Activated T-cell treated with anti-CD3 and anti-CD28 coated beads for 1 hour (primary cell): ENCODE data around the gene TRAF3IP1.
"Not testable (repeated sequence)": the region's sequence is repeated elsewhere in the genome, so short reads cannot be mapped to it uniquely, and the experiment has no call there.

Source experiments
- DNase-seq: peaks from one replicate; pipeline ENCODE4 v3.0.0-alpha.2; 2020; ENCODE audit warnings: low read depth

TRAF3IP1 gene

GRCh38 chr2:238308177-238308576 is 12.1 kb upstream of the TRAF3IP1 start:
- no peak for DNase-seq

DNA sequence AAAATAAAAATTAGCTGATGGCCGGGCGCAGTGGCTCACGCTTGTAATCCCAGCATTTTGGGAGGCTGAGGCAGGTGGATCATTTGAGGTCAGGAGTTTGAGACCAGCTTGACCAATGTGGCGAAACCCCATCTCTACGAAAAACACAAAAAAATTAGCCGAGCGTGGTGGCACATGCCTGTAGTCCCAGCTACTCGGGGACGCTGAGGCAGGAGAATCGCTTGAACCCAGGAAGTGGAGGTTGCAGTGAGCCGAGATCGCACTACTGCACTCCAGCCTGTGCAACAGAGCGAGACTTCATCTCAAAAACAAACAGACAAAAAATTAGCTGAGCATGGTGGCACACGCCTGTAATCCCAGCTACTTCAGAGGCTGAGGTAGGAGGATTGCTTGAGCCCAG is 9.6 kb upstream of the TRAF3IP1 start:
- not testable (repeated sequence) for DNase-seq

DNA sequence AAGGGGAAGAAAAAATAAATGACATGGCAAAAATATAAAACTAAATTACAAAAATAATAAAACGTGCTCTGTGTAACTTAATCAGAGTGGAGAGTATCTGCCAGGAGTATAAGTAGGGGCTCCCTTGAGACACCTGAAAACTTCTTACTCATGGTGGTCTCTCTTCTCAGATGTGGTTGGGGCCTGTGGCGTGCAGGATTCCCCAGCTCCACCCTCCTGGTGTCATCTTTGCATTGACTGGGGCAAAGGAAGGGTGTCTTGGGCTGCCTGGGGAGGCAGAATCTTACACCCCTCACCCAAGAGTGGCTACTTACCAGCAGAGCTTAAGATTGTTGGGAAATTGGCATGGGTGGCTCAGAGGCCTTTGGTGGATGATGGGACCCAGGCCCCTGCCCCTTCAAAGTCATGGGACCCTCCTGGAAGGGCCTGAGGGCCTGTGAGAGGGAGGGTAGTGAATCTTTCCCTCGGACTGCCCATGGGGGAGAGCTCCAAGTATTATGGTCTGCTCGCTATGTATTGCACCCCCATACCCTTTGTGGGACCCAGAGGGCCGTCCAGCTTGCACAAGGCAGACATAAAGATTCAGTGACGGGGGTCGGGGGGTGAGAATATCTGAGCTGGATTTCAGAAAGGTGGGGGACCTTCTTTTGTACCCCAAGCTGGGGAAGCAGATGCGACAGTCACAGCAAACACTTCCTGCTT is 6.9 kb upstream of the TRAF3IP1 start:
- DNase-seq: no peak

DNA sequence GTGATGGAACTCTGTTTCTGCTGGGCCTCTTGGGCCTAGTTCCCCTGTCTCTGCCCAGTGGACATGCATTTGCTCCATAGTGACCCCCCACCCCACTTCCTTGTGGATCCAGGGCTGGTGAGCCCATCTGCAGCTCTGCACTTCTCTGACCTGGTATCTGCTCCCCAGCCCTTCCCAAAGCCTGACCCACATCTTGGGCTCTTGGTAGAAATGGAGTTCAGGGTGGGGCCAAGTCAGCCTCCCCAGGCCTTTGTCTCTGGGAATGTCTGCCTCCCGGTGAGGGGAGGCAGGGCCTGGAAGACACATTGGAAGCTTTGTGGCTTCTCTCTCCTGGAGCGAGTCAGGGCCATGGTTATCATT is 6.3 kb upstream of the TRAF3IP1 start:
- DNase-seq: no peak

DNA sequence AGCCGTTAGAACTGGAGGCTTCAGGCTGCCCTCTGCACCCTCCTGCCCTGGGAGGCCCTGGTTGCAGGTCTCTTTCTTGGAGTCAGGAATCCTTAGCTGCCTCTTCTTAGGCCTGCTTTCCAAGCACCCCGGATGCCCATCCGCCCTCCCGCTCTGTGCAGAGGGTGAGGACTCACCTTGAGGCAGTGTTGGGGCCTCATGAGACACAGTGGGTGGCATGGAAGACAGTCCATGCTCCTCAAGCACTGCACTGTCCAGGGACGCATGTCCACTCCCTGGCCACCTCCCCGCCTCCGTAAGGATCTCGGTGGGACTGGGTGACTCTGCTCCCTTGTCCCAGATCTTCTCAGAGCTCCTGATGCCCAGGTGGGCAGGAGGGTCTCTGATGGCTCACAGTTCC is 5.7 kb upstream of the TRAF3IP1 start:
- DNase-seq: no peak

GRCh38 chr2:238315031-238315595 is 5.2 kb upstream of the TRAF3IP1 start:
- no peak for DNase-seq

- DNase-seq: no peak
Observed at GRCh38 chr2:238320648-238321281, 447 bp downstream of the TRAF3IP1 start.

DNA sequence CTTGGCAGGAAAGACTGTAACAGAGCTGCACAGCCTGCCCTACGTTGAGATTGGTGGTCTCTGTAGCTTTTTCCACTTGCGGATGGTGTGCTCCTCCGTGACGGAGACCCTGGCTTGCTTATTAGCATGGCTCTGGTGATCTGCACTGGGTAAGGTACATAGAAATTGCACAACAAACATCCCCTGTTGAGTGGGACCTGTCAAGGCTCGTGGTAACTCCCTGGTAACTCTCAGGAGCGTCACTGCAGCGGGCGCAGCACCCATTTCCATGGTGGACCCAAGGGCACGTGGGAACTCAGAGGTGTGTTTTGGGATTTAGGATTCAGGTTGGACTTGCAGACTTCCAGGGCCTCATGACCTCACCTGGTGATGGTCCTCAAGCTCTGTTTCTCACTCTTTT is 1.1 kb downstream of the TRAF3IP1 start:
- no peak for DNase-seq

DNA sequence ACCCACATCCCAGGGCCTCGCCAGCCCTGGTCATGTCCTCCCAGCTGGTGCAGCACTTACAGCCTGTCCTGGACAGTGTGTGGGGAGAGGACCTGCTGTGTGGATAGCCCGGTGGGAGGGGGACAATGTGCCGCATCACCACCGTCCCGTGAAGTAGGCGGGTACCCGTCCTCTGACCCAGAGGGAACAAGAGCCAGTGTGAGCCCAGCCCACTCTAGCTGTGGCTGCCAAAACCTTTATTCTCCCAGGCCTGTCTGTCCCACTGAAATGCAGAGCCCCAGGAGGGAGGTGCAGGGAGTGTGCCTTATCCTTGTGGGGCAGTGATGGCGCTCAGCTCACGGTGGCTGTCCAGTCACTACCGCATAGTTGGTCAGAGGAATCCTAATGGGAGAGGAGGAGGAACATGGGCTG is 1.7 kb downstream of the TRAF3IP1 start:
- DNase-seq: no peak

DNA sequence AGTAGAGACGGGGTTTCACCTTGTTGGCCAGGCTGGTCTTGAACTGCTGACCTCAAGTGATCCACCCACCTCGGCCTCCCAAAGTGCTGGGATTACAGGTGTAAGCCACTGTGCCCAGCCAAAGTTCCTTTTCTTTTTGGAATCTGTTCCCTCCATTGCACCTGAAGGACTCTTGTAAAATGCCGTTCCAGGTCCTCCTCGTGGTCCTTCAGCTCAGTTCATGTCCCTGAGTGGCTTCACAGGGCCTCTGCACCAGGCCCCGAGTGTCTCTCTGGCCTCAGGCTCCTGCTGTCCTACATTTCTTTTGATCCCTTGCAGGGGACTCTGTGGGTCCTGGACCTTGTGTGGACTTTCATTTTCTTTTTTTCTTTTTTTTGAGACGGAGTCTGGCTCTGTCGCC is 3.9 kb downstream of the TRAF3IP1 start:
- DNase-seq: not testable (repeated sequence)

- no peak for DNase-seq
Observed at GRCh38 chr2:238325694-238326093, 5.4 kb downstream of the TRAF3IP1 start.

DNA sequence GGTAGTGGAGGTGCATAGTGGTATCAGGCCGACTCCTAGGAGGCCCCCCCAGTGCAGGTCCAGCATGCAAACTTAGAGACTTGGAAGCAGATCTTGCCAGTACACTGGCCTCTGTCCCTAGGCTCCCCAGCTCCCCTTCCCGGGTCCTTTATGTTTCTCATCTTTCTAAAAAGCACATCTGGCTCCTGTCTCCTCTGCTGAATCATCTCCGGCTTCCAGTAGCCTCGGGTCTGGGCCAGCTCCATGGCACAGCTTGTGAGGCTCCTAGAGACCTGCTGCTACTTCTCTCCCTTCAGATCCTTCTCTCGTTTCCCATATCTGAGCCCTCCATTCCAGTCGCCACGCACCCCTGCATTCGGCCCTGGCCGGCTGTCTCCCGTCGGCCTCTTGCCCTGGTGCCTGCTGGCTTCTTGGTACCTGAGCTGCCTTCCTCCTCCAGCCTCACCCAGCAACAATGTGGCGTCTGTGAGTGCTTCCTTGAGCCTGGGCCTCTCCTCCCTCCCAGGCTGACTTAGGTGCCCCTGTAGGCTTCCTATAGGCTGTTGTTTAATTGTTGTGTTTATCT is 6.6 kb downstream of the TRAF3IP1 start:
- no peak for DNase-seq

DNA sequence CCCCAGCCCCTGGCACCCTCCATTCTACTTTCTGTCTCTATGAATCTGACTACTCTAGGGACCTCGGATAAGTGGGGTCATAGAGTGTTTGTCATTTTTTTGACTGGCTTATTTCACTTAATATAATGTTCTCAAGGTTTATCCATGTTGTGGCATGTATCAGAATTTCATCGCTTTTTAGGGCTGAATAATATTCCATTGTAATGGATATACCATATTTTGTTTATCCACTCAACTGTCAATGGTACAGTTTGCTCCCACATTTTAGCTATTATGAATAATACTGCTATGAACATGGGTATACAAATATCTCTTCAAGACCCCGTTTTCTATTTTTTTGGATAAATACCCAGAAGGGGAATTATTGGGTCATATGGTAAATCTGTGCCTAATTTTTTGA is 7.4 kb downstream of the TRAF3IP1 start:
- DNase-seq: no peak

GRCh38 chr2:238330391-238330790 is 10.1 kb downstream of the TRAF3IP1 start:
- DNase-seq: no peak

DNA sequence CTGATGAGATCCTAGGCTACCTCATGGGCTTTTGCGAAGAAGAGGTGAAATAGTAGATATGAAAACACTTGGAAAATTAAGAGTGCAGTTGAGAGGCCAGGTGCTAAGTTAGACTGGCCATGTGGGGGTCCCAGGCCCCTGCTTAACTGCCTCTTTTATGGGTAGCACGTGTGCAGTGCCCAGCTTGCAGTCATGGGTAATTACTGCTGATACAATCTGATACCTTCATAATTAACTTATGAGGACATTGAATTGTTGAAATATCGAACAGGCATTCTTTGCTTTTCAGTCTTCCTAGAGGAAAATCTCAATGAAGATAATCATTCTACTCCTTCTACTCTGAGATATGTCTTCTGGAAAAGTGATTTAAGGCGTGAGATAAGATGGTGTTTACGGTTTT is 11.6 kb downstream of the TRAF3IP1 start:
- no peak for DNase-seq

GRCh38 chr2:238334885-238335284 is 14.6 kb downstream of the TRAF3IP1 start:
- no peak for DNase-seq

DNA sequence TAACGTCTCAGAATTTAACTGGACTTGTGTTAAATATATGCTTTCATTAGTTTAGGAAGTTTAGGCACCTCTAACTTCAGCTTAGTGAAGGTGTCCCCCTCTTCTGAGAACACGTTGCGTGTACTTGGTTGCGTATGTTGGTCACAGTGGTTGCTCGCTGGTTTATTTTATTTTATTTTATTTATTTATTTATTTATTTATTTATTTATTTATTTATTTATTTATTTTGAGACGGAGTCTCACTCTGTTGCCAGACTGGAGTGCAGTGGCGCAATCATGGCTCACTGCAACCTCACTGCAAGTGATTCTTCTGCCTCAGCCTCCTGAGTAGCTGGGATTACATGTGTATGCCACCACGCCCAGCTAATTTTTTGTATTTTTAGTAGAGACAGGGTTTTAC is 15.3 kb downstream of the TRAF3IP1 start:
- DNase-seq: not testable (repeated sequence)

DNA sequence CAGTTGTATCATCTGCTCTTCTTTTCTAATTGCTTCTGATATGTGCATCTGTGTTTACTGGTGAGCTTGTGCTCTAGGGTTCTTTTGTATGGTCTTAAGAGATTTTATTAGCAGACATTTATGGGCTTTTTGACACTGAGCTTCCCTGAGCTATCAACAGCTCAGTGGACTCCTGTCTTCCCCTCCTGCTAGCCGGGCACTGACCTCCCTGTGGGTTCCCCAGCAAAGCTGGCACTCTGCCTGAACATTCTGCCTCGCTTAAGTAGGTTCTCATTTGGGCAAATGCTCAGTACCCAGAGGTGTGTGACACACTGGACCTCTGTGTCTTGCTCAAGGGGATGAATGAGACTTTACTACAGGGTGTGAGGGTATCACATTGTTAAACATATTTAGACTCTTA is 15.8 kb downstream of the TRAF3IP1 start:
- no peak for DNase-seq

GRCh38 chr2:238336793-238337444 is 16.6 kb downstream of the TRAF3IP1 start:
- DNase-seq: no peak

GRCh38 chr2:238337846-238338245 is 17.5 kb downstream of the TRAF3IP1 start:
- no peak for DNase-seq

DNA sequence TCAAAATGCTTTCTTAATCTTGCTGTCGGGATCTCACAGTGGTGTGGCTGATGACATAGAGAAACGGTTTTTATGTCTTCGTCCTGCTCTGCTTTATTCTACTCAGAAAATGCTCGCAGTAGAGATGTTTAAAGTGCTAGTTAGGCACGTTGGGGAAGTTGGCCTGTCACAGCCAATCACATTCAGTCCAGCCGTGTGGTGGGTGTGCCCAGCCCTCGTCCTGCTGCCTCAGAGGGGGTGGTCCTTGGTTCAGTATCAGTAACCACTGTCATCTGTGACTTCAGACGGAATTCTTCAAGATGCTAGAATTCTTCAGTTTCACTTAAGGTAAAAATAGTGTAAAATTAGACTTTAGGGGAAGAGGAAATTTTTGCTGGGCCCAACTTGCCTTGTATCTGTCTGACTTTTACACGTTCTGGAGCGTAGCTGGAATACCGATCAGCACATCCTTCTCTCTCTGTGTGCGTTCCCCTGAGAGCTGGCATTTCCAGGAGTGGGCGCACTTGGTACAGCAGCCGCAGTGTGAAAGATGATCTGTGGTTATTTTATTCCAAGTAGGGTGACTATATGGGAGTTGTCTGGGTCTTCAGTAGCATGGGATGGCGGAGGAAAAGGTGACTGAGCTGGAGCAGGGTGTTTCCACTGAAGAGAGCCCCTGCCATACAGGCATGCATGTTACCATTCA is 18.5 kb downstream of the TRAF3IP1 start:
- no peak for DNase-seq

DNA sequence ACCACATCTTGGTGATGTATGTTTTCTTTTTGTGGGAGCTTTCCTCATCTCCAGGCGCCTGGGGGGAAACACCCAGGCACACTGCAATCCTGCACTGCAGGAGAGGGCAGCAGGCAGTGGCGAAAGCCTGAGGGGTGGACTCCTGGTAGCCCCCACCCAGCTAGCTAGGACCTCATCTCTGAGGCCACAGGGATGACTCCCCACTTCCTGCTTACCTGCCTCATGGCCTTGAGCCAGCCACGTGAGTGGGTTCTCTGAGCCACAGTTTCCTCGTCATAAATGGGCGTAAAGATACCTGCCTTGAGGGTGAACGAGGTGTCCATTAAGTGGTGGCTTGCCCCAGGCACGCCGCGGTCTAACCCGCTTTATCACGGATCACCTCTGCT is 19.1 kb downstream of the TRAF3IP1 start:
- DNase-seq: no peak
